HPDE6-E6E7 (cell line): ENCODE results near the gene CEBPB.

Source experiments
- DNase-seq: peaks from one replicate; pipeline ENCODE4 v3.0.0; 2011; ENCODE audit warnings: missing footprints; ENCODE audit errors: extremely low spot score

Gene CEBPB

GRCh38 chr20:50229156-50229607 lies 38.6 kb downstream of the CEBPB start:
- no peak for DNase-seq

DNA sequence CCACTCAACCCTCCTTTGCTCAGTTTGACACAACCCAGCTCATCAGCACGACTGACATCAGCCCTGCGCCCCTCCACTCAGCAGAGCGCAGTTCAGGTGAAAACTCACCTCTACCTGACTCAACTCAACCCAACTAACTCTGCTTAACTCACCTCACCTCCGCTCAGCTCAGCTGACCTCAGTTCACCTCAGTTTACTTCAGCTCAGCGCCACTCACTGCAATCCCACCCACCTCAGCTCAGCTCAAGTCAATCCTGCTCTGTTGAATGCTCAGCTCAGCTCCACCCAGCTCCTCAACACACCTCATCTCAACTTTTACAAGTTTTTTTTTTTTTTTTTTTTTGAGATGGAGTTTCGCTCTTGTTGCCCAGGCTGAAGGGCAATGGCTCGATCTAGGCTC lies 39.6 kb downstream of the CEBPB start:
- DNase-seq = no peak

- DNase-seq = no peak
Observed at GRCh38 chr20:50230871-50231560, 40.4 kb downstream of the CEBPB start.

GRCh38 chr20:50231854-50232253 lies 41.2 kb downstream of the CEBPB start:
- DNase-seq = no peak

DNA sequence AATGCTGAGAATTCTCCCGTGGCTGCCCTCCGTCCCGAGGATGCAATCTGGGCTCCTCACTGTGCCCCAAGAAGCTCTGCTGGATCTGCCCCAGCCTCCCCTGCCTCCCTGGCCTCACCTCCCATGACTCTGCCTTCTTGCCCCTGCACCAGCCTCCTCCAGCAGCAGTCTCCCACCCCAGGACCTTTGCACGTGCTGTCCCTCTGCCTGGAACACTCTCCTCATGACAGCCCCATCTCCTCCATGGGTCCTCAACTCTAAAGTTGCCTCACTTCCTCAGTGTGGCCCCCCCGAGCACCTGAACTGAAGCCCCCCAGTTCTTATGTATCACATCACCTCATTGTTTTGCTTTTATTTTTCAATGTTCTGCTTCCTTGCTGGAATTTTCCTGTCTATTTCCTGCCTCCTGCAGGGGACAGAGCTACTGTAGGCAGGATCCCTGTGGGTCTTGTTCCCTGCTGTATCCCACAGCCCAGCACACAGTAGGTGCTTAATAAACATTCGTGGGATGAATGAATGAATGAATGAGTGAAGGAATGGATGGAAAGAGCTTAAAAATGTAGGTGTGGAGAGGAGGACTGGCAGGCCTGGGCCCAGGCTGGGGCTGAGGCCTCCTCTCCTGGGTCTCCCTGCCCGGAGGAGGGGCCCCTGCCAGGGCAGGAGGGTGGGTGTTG lies 42.2 kb downstream of the CEBPB start:
- no peak for DNase-seq

DNA sequence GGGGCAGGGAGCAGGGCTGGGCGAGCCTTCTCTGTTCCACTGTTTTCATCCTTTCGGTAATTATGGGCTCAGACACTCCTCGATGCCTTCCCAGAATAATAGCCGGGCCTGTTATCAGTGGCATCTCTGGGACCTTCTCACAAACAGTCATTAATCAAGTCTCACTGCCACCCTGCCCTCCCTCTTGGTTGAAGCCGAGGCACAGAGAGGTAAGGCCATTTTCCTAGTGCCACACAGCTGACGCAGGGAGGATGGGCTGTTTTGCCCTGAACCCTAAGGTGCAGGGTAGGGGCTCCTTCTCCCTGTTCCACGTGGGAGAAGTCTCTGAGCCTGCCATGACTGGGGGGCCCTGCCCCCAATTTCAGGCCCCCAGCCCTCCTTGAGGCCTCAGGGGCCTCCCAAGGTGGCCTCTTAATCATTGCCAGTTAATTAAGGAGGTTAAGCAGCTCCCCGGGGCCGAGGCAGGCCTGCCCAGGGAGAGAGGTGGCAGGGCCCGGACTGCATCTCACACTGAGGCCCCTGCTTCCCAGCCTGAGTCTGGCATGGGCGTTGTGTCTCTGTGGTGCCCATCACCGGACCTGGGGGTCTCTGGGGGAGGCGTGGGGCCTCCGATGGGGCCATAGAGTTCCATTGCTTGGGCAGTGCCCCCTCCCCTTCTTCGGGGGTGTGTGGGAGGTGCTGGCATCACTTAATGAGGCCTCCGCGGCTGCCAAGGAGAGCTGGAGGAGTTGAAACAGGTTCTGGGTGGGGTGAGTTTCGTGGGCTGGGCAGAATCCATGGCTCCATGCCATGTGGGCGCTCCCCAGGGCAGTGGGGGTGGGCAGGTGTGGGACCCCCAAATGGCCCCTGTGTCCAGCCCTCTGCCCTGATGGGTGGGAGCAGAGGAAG lies 42.9 kb downstream of the CEBPB start:
- DNase-seq = no peak

DNA sequence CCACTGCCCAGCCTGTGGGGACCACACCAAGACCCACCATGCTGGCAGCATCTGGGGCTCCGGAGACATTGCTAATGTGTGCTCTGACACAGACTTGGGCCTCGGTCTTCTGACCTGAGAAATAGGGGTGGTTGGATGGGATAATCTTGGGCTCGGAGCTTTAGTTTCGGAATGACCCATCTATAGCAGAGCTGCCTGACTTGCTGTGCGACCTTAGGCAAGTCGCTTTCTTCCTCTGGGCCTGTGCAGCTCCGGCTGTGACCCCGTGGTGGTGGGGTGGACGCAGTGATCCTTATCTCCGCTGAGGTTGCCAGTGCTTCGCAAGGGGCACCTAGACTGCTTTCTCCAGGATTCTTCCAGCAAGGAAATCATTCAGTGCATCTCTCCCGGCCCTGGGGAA lies 43.7 kb downstream of the CEBPB start:
- DNase-seq = no peak

GRCh38 chr20:50237349-50237748 lies 46.7 kb downstream of the CEBPB start:
- no peak for DNase-seq

DNA sequence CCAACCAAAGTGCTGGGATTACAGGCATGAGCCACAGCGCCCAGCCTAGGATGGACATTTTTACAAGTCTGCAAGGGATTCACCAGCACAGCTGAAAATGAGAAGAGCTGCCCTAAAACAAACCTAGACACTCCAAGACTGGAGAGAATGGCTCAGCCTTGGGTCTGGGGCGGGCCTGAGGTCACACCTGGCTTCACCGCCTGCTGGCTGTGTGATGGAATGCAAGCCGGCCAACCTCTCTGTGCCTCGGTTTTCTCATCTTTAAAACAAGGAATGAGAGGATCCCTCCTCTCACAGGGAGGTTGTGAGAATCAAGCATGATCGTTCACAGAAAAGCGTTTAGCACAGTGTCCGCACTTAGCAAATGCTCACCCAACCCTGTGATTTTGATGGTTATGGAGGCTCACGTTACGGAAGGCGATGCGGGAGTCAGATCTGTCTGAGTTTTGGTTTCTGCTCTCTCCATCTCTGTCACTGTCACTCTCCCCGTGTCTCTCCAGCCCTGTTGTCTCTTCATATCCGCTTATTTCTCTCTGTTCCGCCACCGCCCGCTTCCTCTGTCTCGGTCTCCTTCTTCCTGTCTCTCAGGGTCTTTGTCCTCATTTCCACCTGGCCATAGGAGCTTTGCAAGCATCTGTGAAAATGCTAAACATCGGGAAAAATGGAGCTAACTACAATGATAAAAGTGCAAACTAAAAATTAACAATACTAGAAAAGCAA lies 47.6 kb downstream of the CEBPB start:
- no peak for DNase-seq

GRCh38 chr20:50240092-50240491 lies 49.5 kb downstream of the CEBPB start:
- no peak for DNase-seq

DNA sequence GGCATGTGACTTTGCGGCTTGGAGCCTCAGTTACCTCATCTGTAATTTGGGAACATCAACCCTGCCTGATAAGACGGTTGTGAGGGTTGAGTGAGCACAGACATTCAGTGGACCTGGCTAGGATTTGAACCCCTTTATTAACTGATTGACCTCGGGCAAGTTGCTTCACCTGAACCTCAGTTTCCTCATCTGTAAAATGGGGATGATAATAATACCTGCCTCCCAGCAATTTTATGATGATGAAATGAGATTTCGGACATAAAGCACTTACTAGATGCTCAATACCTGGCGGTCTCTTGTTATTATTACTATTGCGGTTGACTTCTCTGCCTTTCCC lies 51.5 kb downstream of the CEBPB start:
- DNase-seq = no peak
